HL-60/S4 treated with phorbol 12-myristate 13-acetate at 8.2 ng/mL for 4 days and 3 days (cell line): ENCODE measurements around the gene HCN1.

Source experiments
- in situ Hi-C: fragments of 300-500 bp; cut with MboI; formaldehyde crosslinking; loops from 2 replicates; pipeline ENCODE4 v1.15.0; 2022; ENCODE audit warnings: low sequenced_read_pairs

HCN1 gene

GRCh38 chr5:45696206-45696836, at the start of gene HCN1:
TSS of gene HCN1 (minus strand) at chr5:45696380.
- in situ Hi-C loops = no loop called here

- in situ Hi-C loops = no loop called here
These were observed 44.9 kb upstream of the HCN1 start for GRCh38 chr5:45741110-45741509.

GRCh38 chr5:45737153-45737552, 41.0 kb upstream of the HCN1 start:
- in situ Hi-C loops = no loop called here

DNA sequence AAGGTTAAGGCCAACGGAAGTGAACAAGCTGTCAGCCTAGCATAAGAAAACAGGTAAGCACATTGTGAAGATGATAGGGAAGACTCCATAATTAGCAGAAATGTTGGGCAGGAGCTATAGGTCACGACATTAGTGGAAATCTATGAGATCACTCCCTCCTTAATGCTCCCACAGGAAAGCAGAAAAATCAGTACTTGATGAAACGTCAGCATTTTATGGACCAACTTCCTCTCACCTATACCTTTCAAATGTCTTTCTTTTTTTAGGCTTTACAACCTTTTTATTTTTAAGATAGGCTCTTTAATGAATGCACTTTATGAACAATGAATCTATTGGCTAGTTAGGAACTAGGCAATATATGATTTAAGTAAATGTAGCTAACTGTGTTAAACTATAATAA, 29.4 kb upstream of the HCN1 start:
- in situ Hi-C loops = no loop called here

DNA sequence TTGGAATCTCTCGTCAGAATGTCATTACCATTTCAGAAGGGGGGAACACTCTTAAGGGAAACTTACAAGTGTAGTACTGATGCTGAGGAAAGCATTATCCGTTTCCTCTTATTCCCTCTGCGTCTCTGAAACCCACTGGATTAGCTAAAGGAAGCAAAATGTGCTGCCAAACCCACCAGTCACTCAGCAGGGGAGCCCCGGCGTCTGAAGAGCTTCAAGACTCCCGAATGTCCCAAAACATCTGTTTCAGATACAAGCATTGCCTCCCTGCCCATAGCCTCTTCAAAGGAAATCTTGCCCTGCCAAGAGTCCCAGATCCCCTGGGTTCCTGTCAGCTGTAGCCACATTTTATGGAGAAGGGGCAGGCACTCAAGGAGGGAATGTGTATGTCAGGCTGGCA, 1.0 kb upstream of the HCN1 start:
- in situ Hi-C loops = no loop called here

- in situ Hi-C loops = no loop called here
These were observed 400 bp downstream of the HCN1 start for GRCh38 chr5:45695804-45696156.

GRCh38 chr5:45694971-45695803, 993 bp downstream of the HCN1 start:
- in situ Hi-C loops = no loop called here

DNA sequence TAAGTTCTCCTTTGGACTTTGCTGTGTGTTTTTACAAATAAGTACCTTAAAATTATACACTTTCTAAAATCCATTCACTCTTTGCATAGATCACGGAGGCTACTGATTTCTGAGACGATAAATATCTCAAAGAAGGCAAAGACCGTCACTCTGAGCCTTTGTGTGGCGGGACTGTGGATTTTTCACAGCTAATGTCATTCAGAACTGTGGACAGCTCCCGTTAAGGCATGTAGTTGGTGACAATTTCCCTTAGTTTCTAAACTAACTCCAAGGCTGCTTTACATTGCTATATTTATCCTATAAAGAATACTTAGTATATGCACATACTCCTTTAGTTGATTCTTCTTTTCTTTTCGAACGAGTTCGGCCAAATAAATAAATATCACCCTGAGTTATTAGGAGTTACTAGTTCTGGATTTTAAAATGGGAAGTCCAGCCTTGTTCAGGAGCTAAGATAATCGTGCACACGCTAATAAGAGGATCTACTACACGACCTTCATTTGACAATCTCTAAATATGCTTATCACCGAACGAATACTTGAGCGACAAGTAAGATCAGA, 1.8 kb downstream of the HCN1 start:
- in situ Hi-C loops = no loop called here

GRCh38 chr5:45692481-45692880, 3.7 kb downstream of the HCN1 start:
- in situ Hi-C loops = no loop called here

- in situ Hi-C loops = no loop called here
These were observed 4.5 kb downstream of the HCN1 start for GRCh38 chr5:45691656-45692055.

GRCh38 chr5:45687701-45688100, 8.5 kb downstream of the HCN1 start:
- in situ Hi-C loops = no loop called here

DNA sequence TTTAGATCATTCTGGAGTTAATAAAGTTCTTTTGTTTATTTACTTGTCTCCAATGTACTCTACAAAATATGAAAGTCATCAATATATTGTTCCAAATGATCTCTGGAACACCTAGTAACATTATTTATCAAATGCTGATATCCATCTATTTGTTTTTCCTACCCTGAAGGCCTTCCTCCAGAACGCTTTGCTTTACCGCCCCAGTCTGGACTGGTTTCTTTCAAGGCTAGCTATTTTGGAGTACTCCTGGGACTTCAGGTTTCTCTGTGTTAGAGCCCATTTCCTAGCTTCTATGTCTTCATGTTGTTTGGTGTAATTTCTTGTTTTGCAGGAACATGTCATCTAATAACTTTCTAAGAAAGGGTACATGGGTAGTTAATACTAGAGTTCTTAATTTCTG, 9.6 kb downstream of the HCN1 start:
- in situ Hi-C loops = no loop called here

- in situ Hi-C loops = no loop called here
These were observed 12.1 kb downstream of the HCN1 start for GRCh38 chr5:45684118-45684517.

DNA sequence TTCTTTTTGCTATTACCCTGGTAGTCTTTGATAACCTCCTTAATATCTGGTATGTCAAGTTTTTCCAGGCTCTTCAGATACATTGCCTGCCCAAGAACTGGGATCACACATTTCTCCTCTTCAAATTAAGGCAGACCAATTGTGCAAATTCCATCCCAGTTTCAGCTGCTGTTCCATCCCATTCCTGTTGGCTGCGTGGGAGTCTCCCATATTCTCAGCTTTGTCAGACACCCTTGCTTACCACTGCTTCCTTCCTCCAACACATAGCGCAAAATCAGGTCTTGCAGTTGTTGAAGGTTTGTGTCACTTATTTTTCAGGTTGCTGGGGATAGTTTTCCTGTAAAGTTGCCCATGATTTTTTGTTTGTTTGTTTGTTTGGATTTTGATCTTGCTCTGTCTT, 15.2 kb downstream of the HCN1 start:
- in situ Hi-C loops = no loop called here

DNA sequence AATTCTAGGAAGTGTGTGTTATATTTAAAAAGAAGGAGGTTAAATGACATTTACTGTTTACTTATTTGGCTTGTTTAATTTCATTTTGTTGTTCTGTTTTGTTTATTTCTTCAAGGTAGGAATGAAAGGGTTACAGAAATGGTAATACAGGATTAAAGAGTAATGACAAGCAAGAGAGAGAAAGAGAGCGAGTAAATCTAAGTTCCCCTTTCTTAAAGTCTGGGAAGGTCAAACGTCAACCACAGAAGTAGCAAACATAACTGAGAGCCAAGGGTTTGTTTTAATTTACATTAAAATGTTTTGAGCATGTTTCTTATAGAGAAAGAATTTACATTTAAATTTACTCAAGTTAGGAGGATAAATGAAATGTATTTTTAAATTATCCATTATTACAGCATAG, 18.7 kb downstream of the HCN1 start:
- in situ Hi-C loops = no loop called here

GRCh38 chr5:45672271-45672670, 23.9 kb downstream of the HCN1 start:
- in situ Hi-C loops = no loop called here

GRCh38 chr5:45648744-45649143, 47.4 kb downstream of the HCN1 start:
- in situ Hi-C loops = no loop called here

DNA sequence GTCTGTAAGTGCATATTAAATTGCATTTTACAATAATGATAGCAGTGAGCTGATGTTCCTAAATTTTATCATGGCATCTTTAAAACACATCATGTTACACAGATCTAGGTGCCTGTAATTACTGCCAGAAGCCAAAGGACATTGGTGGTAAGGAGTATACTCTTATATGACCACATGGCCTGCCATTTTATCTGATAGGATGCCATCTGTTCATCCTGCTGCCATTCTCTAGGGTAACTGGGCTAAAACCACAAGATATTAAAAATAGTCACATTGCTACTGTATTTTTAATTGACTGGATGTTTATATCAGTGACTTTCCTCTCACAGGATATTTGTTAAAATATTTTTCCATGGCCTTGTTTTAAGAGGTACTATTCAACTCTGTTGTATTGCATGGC, 53.1 kb downstream of the HCN1 start:
- in situ Hi-C loops = no loop called here

GRCh38 chr5:45642370-45642769, 53.8 kb downstream of the HCN1 start:
- in situ Hi-C loops = no loop called here

- in situ Hi-C loops = no loop called here
These were observed 57.1 kb downstream of the HCN1 start for GRCh38 chr5:45639040-45639439.

DNA sequence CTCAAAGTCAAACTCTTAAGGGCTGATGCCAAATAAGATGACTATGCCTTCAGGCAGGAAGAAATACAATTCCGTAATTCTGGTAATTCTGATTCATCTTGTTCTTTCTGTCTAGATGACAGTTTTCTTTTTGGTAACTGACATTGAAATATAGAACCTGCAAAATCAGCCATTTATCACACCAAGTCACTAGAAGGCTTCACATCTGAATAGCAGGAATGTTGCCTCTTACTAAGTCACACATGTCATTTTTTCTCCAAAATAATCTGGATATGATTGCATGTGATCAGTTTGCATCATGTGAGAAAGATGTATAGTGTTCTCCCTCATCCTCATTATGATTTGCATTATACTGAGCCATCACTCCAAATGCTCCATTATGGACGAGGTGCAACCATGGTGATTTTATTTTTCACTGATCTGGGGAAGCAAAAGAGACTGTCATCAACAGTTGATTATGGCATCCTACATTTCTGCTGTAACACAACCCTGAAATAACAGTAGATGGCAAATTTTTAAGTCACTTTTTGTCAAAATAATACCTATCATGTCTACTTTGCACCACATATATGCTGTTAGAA, 69.0 kb downstream of the HCN1 start:
- in situ Hi-C loops = no loop called here

- in situ Hi-C loops = no loop called here
These were observed 72.3 kb downstream of the HCN1 start for GRCh38 chr5:45623832-45624231.
